Hematopoietic multipotent progenitor cell treated with erythropoietin and hydrocortisone succinate and interleukin-3 and kit ligand, for 4 days (in vitro differentiated cells): ENCODE results near the gene CCL7.

ENCODE experiments used
- DNase-seq: peaks from one replicate; pipeline ENCODE4 v3.0.0-alpha.2; 2015

Gene CCL7

GRCh38 chr17:34291721-34292348 lies 21.8 kb downstream of the CCL7 start:
- DNase-seq, result peak; percentile 17

- DNase-seq, result no peak
Measured at GRCh38 chr17:34299027-34299426, 29.0 kb downstream of the CCL7 start.

- no peak for DNase-seq
Measured at GRCh38 chr17:34299956-34300577, 30.0 kb downstream of the CCL7 start.

GRCh38 chr17:34300652-34301370 lies 30.8 kb downstream of the CCL7 start:
- no peak for DNase-seq

GRCh38 chr17:34301986-34302385 lies 32.0 kb downstream of the CCL7 start:
- DNase-seq, result no peak

GRCh38 chr17:34302636-34303035 lies 32.6 kb downstream of the CCL7 start:
- DNase-seq, result no peak

- no peak for DNase-seq
Measured at GRCh38 chr17:34303606-34304005, 33.6 kb downstream of the CCL7 start.

GRCh38 chr17:34305061-34305460 lies 35.0 kb downstream of the CCL7 start:
- no peak for DNase-seq

- no peak for DNase-seq
Measured at GRCh38 chr17:34305606-34306005, 35.6 kb downstream of the CCL7 start.

- peak; percentile 12 for DNase-seq
Measured at GRCh38 chr17:34306466-34306865, 36.4 kb downstream of the CCL7 start.

- no peak for DNase-seq
Measured at GRCh38 chr17:34307110-34307509, 37.1 kb downstream of the CCL7 start.

- peak; percentile 7 for DNase-seq
Measured at GRCh38 chr17:34308371-34308770, 38.4 kb downstream of the CCL7 start.

- DNase-seq, result no peak
Measured at GRCh38 chr17:34311291-34311690, 41.3 kb downstream of the CCL7 start.

- DNase-seq, result no peak
Measured at GRCh38 chr17:34312080-34312479, 42.1 kb downstream of the CCL7 start.

- no peak for DNase-seq
Measured at GRCh38 chr17:34313164-34313563, 43.1 kb downstream of the CCL7 start.

GRCh38 chr17:34314279-34314678 lies 44.3 kb downstream of the CCL7 start:
- peak; percentile 13 for DNase-seq

- DNase-seq, result peak; percentile 59
Measured at GRCh38 chr17:34318474-34318873, 48.5 kb downstream of the CCL7 start.

GRCh38 chr17:34319039-34319483 lies 49.0 kb downstream of the CCL7 start, which contains the start of gene CCL8:
Gene CCL8, plus strand, starts transcription at chr17:34319435. Its CDS starts 67 bp downstream, at chr17:34319502.
- no peak for DNase-seq
